Islet precursor cell (in vitro differentiated cells): ENCODE data around the gene TMEM184C.

Experiments
- DNase-seq: peaks from one replicate; pipeline ENCODE4 v3.0.0-alpha.2; 2018

TMEM184C gene

DNA sequence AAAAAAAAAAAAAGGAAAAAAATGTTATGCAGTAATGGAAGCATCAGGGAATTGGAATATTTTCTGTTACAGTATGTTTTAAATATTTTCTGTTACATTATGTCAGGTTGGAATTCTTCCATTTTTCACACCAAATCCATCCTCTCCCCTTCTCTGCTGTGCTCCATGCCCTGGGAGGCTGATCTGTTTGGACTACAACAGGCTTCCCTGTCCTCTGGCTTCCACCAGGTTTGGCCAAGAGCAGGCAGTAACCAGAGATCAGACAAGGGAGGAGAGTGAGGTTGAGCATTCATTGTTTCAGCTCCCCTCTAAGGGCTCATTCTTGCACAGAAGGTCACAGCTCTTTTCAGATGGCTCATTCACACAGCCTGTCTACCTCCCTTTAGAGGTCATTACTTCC lies 11.7 kb upstream of the TMEM184C start:
- no peak for DNase-seq

DNA sequence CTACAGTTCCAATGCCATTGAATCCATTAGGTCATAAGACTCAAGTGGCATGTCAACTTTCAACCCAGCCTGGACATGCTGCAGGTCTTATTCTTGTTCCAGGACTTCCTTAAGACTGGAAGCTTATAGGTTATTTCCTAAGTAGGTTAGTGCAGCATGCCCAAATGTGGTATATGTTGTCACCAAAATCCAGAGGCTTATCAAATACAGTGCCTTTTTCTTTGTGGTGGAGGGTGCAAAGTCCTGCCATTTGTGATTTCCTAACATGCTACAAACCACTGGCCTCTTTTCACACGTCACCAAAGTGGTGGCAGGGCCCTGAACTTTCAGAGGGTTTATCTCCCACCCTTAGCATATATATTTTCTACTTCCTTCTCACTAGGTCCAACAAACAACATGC lies 9.7 kb upstream of the TMEM184C start:
- no peak for DNase-seq

DNA sequence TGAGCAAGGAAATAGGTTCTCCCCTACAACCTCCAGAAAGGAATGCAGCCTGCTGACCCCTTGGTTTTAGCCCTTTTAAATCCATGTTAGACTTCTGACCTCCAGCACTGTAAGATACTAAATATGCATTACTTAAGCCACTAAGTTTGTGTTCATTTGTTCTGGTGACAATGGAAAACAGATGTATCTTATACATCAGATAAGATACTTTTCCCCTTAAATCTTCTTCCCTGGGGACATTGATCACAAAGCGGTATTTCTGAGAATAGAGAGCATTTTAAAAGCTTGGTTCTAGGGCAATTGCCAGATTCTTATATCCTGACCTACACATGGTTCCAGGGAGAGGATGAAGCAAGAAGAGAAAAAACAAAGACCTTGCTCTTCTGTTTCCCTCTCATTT lies 6.5 kb upstream of the TMEM184C start:
- DNase-seq = no peak

DNA sequence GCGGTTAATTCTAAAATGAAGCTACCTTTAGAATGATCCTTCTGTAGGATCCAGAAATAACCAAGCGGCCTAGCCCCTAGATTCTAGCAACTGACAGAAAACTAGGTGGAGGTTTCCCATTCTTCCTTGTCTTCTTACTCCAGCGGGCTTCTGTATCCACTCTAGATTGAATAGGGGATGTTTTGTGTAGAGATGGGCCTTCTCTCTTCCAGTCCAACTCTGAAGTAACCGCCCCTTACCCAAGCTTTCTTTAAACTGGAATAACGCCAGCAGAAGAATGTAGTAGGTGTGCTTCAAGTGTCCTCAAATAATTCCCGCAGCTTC lies 386 bp upstream of the TMEM184C start:
- DNase-seq = no peak

DNA sequence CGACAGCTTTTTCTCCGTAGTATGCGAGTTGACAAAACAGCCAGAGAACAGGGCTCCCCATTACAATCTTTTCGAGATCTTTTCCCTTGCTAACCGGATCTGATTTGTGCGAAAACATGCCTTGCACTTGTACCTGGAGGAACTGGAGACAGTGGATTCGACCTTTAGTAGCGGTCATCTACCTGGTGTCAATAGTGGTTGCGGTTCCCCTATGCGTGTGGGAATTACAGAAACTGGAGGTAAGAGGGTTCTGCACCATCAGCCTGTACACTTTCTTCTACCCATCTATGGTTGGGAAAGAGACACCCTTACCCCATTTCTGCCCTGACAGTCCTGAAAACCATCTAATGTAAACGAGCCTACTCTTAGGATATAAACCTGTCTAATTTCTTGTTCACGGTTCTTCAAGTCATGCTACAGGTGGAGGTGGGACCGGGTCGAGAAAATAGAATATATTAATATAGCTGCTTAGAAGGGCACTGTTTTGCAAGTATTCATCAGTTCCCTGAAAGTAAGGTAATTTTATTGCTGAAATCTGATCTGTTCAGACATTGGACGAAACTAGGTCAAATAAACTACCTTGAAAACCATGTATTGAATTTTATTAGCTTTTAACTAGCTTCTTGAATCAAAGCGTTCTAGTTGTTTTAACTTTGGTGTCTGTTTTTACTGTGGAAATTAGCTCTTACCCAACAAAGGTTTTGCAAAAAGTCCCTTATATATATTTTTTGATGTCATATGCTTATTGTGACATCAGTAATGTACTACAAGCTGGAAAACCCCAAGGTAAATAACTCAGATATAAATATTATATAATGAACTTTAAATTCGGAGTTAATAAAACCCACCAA lies 869 bp downstream of the TMEM184C start:
- no peak for DNase-seq

DNA sequence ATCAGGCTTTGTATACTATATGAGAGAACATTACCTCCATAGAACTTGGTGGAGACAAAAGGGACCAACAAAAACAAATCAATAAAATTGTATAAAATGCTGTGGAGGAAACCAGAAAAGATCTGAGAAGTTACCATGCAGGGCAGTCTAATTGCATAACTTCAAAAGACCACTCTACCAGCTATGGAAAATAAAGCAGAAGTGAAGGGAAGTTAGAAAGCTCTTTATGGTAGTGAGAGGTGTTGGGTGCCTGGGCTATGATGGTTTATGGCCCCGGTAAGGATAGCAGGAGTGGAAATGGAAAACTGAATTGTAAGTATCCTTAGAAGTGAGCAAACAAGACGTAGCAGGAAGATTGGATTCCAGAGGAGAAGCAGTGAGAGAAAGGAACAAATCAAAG lies 3.1 kb downstream of the TMEM184C start:
- DNase-seq = no peak

DNA sequence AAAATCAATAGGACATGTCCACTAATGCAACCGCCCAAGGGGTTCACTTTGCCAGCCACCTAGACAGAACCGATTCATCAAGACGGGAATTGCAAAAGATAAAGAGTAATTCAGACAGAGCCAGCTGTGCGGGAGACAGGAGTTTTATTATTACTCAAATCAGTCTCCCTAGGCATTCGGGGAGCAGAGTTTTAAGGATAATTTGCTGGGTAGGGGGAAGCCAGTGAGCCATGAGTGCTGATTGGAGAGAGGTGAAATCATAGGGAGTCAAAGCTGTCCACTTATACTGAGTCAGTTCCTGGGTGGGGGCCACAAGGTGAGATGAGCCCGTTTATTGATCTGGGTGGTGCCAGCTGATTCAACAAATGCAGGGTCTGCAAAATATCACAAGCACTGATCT lies 8.5 kb downstream of the TMEM184C start:
- no peak for DNase-seq

DNA sequence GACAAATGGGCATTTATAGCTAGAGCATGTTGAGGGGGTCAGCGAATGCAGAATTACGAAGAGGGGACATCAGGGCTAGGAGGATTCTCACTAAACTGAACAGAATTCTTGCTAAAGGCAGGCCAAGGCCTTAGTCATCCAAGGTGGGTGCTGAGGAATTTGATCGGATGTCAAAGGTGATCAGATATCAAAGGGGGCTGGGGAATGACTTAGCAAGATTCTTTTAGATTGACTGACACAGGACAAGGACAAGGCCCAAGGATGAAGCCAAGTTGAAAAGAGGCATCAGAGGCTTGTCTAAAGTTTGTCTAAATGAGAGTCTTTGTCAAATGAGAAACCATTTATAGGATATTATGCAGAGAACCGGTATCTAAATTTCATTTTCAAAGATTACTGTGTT lies 9.7 kb downstream of the TMEM184C start:
- DNase-seq = no peak

DNA sequence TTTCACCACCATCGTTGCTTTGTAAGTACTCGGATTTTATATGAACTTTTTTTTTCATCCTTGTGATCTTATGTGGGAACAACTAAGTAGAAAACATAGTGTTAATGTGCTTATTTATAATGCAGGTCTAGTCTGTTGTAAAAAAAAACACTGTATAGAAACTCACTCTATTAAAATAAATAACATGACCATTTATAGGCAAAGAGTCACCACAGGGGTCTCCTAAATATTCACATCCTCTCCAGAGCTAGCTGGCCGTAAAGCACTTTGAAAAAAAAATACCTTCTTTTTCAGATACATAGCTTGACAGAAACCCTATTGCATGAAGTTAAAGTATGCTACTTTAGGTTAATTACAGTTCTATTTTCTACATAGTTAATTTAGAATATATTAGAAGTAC lies 11.2 kb downstream of the TMEM184C start:
- no peak for DNase-seq

DNA sequence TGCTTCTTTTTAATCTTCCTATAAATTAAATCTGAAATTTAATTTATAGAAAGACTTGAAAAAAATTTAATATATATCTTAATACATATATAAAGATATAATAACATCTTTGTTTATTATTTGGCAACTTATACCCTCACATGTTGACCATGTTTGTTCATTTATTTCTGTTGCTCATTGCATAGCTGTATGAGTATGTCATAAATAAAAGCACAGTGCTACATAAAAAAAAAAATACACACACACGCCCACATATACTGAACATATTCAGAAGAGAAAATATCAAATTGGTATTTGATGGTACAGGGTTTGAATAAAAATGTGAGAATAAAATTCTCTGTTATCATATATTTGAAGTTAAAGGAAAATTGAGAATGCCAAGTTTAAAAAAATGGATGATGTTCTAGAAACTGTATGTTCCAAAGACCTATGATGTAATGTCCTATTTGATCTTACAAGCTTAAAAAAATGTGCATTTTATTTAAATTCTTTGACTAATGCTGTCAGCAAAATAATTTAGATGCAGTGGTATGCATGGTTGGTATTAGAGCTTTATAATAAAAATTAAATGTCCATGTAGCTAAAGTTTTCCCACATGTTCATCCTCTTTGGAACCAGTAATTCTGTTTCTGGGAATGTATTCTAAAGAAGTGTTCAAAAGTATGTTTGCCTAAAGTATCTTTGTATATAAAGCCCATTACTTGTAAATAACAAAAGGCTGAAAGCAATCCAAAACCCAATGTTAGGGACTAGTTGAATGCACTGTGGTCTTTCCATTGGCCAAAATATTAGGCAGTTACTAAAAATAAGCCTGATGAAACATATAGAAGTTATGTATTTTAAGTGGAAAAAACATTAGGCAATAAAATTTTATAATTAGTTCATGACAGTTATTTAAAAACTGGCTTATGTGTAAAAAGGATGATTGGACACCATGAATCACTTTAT lies 12.9 kb downstream of the TMEM184C start:
- DNase-seq = no peak

DNA sequence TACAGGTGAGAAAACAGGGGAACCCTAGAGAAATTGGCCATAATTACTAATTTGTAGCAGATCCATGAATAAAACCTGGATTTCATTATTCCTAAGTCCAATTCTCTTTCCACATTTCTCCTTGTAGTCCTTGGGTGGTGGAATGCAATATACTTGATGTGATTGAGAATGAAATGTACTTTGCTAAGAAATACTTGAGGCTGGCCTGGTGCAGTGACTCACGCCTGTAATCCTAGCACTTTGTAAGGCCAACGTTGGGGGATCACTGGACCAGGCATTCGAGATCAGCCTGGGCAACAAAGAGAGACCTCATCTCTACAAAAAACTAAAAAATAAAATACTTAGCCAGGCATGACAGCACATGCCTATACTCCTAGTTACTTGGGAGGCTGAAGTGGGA lies 15.9 kb downstream of the TMEM184C start:
- no peak for DNase-seq

DNA sequence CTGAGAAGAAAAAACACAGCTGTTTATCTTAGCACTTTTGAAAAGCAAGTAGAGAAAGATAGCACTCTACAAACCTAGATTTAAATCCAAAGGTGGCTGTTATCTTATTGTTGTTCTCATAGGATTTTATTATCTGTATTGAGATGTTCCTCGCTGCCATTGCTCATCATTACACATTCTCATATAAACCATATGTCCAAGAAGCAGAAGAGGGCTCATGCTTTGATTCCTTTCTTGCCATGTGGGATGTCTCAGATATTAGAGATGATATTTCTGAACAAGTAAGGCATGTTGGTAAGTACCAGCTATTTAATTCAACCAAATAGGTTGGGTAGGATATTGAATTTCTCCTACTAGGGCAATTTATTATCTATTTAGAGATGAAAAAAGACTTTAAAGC lies 16.4 kb downstream of the TMEM184C start:
- DNase-seq = no peak

DNA sequence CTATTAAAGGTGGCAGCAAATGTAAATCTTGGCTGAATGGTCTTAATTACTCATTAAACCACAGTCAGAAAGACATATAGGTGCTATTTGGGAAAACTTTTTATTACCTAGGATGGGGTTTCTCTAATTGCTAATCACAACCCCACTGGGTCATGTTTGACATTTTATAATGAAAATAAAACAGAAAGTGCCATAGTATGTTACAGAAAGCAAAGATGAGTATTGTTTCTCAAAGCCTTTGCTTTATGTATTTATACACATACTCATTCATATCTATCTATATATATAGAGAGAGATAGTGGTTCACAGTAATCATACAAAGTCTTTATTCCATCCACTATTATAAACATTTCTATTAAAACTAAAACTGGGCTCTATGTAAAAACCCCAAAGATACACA lies 18.2 kb downstream of the TMEM184C start:
- no peak for DNase-seq

DNA sequence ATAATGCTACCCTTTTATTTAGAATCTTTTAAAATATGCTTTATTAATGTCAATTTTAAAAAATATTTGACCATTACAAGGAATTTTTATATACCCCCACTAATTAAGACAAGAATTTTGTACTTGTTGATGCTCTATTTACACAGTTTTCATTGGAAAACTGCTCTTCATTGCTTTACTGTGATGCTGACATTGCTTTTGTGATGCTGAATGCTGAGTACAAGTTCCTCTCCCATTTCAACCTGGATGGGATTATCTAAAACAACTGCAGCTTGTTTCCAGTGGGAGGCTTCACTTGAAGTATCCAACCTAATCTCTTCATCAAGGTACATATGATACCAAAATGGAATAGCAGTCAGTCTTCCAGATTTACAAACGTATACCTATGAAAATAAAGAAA lies 21.2 kb downstream of the TMEM184C start:
- DNase-seq = no peak

DNA sequence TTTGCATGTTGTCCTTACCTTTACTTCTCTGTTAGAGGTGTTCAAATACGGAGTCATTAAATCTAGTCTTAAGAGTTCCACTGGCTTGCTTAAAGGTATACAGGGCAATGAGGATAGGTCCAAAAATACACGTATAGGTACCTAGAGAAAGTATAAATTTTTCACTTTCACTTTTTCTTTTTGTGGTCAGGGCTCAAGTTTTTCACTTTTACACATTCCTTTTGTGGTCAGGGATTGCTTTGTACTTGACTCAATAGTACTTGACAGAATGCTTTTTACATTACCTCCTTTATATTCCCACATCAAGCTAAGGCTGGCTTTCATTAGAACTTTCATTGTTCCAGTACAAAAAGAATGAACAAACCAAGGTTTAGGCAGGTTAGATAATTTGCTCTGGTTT lies 21.7 kb downstream of the TMEM184C start:
- no peak for DNase-seq

DNA sequence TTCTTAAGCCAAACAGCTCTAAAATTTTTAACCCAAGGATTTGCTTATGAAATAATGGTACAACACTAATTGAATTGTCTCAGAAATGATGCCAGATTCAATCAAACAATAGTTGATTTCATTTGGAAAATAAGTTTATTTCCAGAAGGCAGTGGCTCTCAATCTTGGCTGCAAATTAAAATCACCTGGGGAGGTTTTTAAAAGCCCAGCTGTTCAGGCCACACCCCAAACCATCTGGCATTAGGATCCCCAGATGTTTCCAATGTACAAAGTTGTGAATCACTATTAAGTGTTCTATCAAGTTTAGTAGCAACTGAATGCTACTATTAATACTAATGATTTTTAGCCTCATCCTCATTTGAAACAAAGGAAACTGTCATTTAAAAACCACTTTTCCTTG lies 22.2 kb downstream of the TMEM184C start:
- no peak for DNase-seq

DNA sequence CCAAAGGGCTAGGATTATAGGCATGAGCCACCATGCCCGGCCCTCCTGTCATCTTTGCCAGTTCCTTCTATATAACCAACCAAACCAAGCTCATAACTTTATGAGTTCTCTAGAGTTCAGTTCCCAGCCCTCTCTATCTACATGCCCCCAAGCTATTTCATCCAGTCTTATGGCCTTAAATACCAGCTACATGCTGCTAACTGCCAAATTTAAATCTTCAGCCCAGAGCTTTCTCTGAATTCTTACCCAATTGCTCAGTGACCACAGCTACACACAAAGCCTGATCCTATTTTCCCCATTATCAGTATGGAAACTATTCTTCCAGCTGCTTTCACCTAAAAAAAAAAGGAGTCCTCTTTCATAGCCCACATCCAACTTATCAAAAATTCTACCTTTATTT lies 23.1 kb downstream of the TMEM184C start:
- no peak for DNase-seq

DNA sequence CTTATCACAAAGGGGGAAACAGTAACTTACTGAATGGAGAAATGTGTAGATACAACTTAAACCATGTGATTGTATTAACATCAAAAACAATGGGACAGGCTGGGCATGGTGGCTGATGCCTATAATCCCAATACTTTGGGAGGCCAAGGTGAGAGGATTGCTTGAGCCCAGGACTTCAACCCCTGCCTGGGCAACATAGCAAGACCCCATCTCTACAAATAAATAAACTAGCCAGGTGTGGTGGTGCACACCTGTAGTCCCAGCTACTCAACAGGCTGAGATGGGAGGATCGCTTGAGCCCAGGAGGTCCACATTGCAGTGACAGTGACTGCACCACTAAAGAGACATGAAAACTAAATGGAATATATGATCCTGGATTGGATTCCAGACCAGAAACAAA lies 26.4 kb downstream of the TMEM184C start:
- DNase-seq = no peak

DNA sequence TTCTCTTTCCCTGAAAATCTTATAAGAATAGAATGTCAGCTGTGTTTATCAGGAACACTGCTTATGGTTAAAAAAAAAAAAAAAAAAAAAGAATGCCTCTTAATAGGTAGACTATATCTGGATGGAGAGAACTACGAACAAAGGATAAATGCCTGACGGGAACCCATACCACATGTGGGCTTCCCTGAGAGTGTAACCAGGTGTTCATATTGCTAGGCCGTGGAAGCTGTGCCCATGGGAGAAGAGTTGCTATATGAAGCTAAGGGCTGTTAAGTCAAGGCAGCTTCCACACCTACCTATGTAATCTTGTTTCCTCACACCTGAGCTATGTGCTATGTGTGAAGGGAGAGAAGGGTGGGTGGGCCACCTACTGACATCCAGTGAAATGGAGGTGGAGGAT lies 27.3 kb downstream of the TMEM184C start:
- no peak for DNase-seq

DNA sequence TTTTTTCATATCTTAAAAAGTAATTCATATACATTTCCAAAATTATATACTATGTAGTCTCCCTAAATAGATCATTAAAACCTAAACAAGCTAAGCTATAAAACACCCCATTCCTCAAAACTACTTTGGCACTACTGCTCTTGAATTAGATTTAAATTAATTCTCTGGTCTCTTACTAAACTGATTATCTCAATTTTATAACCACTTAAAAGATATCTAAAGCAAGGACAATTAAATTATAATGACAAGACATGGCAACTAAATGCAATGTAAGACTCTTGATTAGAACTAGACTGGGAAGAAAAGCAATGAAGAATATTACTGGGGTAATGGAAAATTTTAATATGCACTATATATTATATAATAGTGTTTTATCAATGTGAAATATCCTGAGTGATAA lies 27.9 kb downstream of the TMEM184C start:
- no peak for DNase-seq

DNA sequence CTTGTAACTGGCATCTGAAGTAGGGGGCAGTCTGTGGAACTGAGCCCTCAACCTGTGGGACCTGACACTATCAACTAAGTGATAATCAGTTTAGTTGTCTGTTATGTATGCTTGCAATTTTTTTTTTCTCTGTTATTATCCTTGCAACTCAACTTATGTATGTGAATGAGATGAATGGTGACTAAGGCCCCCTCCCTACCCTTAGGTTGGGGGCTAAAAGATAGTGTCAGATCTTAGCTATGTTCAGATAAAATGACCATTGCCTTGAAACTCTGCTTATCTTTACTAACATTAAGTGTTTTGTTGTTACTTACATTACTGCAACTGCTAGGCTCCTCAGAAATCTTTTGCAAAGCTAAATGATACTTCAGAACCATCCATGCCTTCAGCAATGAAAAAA lies 31.5 kb downstream of the TMEM184C start:
- DNase-seq = no peak

DNA sequence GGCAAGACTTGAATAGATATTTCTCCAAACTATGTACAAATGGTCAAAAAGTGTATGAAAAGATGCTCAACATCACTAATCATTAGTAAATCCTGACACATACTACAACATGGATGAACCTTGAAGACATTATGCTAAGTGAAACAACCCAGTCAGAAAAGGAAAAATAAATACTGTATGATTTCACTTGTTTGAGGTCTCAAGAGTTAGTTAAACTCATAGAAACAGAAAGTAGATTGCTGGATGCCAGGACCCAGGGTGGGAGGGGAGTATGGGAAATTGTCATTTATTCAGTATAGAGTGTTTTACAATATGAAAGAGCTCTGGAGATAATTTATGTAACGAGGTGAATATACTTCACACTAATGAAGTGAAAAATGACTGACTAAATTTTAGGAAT lies 34.4 kb downstream of the TMEM184C start:
- DNase-seq = no peak

DNA sequence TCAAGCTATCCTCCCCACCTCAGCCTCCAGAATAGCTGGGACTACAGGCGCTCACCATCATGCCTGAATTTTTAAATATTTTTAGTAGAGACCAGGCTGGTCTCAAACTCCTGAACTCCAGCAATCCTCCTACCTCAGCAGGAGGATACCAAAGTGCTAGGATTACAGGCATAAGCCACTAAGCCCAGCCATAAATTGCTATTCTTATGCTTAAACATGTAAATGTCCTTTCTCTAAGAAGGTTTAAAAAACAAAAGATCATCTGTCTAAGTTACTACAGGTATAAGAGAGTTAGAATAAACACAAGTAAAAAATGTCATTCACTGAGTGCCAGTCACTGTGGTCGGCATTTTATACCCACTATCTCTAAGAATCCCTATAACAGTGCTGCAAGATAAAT lies 38.4 kb downstream of the TMEM184C start:
- no peak for DNase-seq

DNA sequence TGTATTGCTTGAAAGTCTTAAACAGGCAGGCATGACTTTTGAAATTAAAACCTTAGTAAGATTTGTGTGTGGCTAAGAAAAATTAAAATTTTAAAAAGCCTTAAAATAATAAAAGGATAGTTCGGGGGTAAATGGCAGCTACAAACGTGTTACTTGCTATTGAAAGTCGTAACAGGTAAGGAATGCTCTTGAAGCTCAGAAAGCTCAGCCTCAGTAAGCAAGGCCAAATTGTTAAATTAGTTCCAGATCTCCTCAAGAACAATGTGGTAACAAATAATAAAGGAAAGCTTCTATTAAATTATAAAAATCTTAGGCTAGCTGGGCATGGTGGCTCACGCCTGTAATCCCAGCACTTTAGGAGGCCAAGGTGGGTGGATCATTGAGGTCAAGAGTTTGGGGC lies 41.3 kb downstream of the TMEM184C start:
- DNase-seq = no peak
